ENCODE measurements around the gene MICOS13.

GRCh38 chr19:5646703-5647102 is 33.6 kb downstream of the MICOS13 start:
- TF ChIP-seq, protein P1, sequence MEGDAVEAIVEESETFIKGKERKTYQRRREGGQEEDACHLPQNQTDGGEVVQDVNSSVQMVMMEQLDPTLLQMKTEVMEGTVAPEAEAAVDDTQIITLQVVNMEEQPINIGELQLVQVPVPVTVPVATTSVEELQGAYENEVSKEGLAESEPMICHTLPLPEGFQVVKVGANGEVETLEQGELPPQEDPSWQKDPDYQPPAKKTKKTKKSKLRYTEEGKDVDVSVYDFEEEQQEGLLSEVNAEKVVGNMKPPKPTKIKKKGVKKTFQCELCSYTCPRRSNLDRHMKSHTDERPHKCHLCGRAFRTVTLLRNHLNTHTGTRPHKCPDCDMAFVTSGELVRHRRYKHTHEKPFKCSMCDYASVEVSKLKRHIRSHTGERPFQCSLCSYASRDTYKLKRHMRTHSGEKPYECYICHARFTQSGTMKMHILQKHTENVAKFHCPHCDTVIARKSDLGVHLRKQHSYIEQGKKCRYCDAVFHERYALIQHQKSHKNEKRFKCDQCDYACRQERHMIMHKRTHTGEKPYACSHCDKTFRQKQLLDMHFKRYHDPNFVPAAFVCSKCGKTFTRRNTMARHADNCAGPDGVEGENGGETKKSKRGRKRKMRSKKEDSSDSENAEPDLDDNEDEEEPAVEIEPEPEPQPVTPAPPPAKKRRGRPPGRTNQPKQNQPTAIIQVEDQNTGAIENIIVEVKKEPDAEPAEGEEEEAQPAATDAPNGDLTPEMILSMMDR (IDR thresholded peaks at IDR 0.05) = no peak
- no peak for TF ChIP-seq POLR2A (IDR thresholded peaks at IDR 0.05)
